HG02938 (cell line): ENCODE data around the gene PLET1.

Experiments
- ATAC-seq: cut with Tn5 transposase; IDR thresholded peaks from one replicate; pipeline ENCODE4 v1.9.1; 2021; ENCODE audit warnings: mild to moderate bottlenecking, moderate library complexity; ENCODE audit not compliant: unreplicated experiment

Gene PLET1

GRCh38 chr11:112285841-112286311 is 25.2 kb upstream of the PLET1 start:
- ATAC-seq = no peak

- ATAC-seq = no peak
Measured at GRCh38 chr11:112281726-112282125, 21.1 kb upstream of the PLET1 start.

GRCh38 chr11:112280268-112281126 is 19.8 kb upstream of the PLET1 start:
- ATAC-seq = peak; percentile 82

DNA sequence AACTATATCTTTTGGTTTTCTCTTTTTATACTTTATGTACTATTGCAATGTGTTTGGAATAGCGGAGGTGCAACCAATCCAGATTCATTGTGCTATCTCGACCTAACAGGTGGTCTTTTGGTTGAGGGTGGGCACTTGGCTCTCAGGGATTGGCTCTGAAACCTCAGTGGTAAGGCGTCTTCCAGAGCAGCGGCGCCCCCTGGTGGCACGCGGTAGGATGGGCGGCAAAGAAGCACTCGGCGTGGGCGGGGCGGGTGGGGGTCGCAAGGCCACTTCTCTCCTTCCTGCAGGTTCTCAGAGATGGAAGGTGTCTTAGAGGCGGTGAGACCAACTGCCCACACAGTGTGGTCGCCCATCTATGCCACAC is 19.2 kb upstream of the PLET1 start:
- ATAC-seq = peak; percentile 45

GRCh38 chr11:112278803-112279202 is 18.1 kb upstream of the PLET1 start:
- ATAC-seq = no peak

DNA sequence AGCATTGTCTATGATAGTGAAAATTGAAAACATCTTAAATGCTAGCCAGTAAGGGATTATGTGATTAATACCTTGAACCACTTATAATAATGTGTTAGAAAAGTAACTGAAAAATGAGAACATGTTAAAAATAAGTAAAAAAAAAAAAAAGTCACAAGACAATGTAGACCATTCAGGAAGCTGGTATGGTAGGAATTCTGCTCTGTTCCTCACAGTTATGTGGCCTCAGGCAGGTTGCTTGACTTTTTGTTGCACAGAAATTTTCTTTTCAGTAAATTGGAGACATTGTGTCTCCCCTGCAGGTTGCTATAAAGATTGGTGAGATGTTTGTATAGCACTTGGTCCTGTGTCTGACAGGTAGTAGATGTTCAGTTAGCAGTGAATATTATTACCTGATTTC is 17.3 kb upstream of the PLET1 start:
- no peak for ATAC-seq

DNA sequence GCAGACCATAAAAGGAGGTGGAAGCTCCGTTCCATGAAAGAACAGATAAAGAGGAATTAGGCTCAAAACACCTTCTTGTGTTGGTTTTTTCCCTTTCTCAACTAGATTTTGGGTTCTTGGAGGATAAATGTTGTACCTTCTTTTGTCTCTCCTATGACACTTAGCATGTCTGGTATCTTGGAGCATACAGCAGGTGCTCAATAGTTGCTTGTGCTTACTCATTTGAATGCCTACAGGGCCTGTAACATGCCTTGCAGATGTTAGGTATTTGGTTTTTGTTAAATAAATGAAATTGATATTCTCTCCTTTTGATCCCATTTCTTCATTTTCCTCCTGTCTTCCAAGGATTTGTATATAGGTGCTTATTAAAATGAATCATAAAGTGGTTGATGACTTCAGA is 16.4 kb upstream of the PLET1 start:
- ATAC-seq = no peak

- no peak for ATAC-seq
Measured at GRCh38 chr11:112274007-112274783, 13.5 kb upstream of the PLET1 start.

DNA sequence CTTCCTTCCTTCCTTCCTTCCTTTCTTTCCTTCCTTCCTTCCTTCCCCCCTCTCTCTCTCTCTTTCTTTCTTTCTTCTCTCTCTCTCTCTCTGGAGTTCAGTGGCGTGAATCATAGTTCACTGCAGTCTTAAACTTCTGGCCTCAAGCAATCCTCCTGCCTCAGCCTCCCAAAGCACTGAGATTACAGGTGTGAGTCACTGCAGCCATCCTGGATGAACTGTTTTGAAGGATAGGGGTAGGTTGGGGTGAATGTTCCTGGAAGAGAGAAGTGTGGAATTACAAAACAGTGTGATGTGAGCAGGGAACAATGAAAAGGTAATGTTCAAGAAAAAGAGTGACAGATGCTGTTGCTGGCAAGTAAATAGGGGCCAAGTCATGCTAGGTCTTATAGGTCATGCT is 12.4 kb upstream of the PLET1 start:
- ATAC-seq = no peak

DNA sequence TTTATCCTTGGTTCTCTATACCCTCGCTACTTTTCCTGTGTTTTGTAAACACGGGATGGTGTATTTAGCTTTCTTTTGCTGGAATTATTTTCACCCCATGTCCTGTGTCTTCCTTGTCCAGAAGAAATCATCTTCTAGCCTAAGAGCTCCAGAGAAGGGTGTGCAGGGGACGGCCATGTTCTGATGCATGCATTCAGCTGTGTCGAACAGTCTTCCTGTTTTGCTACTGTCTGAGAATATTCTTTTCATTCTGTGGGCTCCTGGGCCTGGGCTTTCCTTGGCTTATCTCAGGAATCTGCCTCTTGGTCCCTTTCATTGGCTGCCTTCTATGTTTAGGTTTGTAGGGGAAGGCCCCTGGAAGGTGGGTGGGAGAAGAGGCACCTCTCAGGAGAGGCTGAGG is 10.6 kb upstream of the PLET1 start:
- no peak for ATAC-seq

GRCh38 chr11:112270551-112271180 is 10.0 kb upstream of the PLET1 start:
- ATAC-seq = no peak

- no peak for ATAC-seq
Measured at GRCh38 chr11:112269139-112269538, 8.5 kb upstream of the PLET1 start.

DNA sequence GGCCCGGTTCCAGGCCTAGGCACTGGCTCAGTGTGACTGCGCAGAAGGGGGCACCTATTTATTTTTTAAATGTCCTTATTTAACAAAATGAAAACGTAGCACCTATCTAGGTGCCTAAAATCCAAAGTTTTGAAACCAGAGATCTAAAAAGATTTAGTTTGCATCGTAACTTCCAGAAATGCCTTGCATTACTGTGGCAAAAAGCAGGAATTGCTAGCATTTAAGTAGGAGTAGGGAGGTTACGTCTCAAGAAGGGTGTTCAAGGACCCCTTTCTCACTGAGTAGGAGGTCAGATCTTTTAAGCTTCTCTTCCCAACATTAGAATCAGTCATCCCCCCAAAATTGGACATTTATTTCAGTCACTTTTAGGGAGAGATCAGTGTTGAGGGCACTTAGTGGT is 7.7 kb upstream of the PLET1 start:
- no peak for ATAC-seq

- ATAC-seq = no peak
Measured at GRCh38 chr11:112267188-112267591, 6.5 kb upstream of the PLET1 start.

DNA sequence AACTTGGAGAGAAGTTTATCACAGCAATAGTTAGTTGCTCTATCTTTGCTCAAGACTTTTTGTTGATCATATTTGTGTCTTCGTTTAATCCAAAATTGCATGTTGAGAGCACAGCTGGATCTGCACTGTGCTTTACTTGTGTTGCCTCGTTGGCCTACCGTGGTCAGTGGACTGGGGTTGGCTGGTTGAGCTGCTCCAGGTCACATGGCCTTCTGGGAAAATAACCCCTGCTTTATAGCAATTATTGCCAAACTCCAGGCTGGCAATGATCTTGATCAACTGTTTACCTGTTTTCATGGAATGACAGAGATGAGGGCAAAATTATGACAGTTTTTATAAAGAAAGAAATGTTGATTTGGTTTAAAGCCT is 5.7 kb upstream of the PLET1 start:
- ATAC-seq = no peak

- no peak for ATAC-seq
Measured at GRCh38 chr11:112265659-112266409, 5.2 kb upstream of the PLET1 start.

DNA sequence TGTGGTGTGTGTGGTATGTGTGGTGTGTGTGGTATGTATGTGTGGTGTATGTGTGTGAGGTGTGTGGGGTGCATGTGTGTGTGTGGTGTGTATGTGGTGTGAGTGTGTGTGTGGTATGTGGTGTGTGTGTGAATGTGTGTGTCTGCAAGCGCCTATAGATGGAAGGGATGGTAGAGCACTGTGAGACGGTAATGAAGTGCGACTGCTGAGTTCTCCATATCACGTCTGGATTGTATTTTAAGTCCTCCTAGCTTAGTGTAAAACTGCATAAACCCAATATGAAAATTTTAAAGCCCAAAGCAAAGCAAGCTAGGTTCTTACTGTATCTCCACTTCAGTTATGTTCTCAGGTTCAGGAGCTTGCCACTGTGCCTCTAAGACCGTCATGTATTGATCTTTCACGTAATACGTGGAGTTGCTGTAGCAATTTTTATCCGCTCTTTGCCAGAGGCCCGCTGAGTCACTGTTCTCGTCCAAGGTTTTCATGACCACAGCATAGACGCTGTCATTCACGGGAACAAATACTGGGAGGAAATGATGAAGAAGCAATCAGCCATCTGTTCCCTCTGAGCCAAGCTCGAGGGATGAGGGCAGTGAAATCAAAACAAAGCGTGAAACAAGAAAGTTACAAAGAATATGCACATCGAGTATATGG is 5.5 kb downstream of the PLET1 start:
- no peak for ATAC-seq

DNA sequence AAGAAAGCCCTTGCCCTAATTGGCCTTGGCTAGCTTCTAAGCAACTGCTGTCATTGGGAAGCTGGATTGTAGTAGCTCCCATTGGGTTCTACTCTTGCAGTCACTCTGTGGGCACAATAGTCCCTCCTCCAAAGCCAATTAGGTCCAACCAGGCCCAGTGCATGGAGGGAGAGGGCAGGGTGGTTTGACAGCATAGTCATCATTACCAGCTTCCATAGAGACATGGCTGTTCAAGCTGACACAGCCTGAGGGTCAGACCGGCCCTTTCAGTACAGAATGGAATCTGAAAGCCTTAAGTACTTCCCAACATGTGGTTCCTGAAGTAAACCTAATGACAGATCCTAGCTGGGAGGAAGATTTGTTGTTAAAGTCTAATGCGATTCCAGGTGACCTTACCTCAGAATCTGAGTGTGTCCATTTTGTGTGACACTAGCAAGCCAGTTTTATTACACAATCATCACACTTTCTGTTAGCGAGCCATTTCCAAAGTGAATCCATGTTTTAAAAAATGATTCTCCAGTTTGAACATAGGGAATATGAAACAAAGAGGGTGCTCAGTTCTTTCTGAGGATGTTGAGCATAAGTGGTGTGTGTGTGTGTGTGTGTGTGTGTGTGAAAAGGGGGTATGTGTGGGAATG is 6.9 kb downstream of the PLET1 start:
- no peak for ATAC-seq

DNA sequence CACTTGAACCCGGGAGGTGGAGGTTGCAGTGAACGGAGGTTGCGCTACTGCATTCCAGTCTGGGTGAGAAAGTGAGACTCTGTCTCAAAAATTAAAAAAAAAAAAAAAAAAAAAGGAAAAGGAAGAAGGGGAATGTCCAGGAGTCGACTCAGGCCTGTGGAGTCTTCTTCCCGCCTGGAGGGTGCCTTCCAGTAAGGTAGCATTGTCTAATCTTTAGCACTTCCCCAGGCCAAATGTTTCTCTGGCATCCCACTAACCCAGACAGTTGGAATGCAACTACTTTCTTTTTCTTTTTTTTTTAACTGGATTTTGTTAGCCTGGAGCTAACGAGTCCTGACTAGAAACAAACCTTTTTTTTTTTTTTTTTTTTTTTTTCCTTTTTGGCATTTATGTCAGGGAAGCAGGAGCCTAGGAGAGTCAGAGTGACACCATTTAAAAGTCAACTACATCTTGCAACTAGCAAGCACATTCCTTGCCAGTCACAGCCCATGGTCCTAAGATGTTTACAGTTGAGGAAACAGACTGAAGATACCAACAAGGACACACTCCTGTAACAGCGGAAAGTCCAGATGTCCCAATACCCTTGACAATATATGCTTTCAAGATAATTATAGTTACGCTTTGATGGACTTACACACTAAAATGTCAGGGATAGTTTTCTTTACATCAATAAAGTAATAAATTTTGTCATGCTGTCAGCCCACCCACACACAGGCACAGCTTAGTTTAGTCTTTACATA is 10.6 kb downstream of the PLET1 start:
- ATAC-seq = no peak
